Measurements from ENCODE around the gene SLC1A3.
"Not testable (repeated sequence)": the region's sequence is repeated elsewhere in the genome, so short reads cannot be mapped to it uniquely, and the experiment has no call there.

SLC1A3 gene

DNA sequence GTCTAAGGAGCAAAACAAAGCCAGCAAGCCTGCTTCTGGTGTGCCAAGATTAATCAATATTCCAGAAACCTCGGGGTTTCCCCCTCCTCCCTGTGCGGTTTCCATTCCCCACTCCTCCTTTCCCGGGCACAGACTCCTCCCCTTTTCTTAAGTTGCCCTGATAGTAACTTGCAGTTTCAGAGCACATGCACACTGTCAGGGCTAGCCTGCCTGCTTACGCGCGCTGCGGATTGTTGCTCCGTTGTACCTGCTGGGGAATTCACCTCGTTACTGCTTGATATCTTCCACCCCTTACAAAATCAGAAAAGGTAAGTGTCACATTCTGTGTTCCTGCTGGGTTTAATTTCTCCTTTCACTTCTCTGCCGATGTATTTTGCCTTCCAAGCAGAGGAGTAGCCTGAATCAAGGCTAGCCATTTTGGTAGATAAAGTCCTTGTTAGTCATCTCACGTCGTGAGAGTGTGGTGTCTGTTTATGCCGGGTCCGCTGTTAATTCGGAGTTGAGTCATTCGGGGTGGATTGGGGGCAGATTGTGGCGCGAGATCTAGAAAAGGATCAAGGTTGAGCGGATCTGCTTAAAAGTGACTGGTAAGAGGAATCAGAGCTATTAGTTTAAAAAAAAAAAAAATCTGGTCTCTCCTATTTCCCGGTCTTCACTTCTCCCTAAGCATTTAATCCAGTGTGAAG lies at the start of gene SLC1A3:
Gene SLC1A3 (plus strand): TSS at position 179 of the 686 bp plus-strand sequence. CDS start 1,818 bp downstream, outside the sequence.
- no peak for DNase-seq

DNA sequence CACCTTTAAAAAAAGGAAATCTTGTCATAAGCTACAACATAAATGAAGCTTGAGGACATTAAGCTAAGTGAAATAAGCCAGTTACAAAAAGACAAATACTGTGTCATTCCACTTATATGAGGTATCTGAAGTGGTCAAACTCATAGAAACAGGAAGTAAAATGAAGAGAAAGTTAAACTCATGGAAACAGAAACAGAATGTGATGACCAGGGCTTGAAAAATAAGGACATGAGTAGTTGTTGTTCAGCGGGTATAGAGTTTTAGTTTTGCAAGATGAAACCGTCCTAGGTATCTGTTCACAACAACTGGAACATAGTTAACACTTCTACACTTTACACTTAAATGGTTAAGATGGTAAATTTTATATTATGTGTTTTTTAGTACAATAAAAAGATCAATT lies 47.8 kb upstream of the SLC1A3 start:
- DNase-seq = no peak

DNA sequence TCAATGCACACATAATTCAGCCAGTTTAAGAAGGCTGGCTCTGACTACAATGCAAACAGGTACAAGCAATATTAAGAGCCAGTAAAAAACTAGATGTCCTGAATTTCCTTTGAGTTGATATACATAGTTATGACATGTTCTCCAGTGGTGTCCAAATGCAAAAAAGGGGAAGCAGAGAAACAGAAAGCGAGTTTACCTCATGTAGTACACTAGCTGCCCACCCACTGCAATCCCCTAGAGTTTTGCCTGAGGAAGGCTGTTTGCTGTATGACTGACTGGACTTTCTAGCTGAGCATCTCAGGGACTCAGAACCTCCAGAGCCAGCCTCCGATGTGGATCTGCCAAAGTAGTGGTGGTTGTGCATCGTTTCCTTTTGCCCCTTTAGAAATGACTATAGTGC lies 44.8 kb upstream of the SLC1A3 start:
- DNase-seq = no peak

DNA sequence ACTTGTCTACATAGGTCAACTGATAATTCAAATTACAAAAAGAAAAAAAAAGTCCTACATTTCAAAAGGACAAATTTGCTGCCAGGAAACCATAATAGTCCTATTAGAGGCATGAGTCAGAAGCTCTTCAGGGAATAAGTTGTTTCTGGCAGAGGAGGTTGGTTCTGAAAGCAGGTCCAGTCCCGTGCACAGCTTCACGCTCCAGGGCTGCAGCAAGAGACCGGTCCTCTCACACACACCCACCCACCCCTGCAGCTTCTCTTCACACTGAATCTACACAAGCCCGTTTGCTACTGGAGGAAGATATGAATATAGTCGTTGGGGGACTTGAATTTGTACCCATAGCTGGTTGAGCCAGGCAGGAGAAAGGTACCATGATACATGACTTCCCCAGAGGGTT lies 36.9 kb upstream of the SLC1A3 start:
- no peak for DNase-seq

DNA sequence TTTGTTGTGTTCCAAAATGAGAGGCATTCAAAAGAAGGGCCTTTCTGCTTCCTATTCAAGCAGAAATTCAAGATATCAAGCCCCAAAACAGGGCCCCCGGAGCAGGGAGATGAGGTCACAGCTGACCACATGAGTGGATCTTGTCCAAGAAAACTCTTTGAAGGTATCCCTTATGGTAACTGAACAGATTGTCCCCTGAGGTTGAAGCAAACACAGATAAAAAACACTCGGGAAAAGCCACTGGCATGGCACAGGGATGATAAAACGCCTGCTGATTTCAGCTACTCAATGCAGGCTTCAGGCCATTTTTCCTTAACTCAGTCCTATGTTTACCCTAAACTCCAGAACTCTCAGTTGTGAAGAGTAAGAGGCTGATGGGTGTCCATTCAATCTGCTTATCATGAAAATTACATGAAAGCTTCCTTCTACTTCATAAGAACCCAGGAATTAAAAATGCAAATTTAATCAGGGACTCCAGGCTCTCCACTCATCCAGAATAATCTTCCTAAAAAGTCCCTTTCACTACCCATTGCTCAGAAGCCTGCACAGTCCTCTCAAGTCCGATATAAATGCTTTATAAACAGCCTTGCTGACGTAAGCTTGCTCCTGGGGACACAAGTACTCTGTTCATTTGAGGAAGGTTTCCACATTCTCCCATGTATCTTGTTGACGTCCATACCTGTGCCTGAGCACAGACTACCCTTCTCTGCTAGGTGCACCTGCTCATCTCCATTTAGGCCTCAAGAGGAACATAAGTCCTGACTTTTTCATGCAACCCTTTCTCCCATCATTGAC lies 35.9 kb upstream of the SLC1A3 start:
- DNase-seq = no peak

DNA sequence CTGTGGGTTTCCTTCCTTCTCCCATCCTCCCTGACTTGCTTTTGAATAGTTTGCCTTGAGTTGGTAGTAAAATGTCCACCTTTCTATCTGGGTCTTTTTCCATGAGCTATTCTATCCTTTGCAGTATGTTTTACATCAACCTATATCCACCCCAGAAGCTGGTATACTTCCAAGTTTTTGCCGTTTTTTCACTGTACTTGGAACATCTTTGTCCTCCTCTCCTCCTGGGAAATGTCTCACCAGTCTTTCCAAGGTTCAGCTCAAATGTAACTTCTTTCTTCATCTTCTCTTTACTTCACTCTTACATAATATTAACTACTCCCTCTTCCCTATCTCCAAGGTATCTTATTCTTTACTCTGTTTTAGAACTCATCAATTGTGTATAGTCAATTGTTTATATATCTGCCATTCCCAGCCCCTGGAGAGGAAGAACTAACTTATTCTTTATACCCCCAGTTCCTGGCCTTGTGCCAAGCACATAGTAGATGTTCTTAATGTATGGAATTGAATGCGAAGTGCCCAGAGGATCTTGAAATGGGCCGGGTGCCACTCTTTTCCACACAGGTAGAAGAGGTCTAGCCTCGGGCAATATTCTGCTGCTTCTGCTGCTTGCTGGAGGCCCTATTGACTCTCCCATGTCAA lies 34.9 kb upstream of the SLC1A3 start:
- no peak for DNase-seq

DNA sequence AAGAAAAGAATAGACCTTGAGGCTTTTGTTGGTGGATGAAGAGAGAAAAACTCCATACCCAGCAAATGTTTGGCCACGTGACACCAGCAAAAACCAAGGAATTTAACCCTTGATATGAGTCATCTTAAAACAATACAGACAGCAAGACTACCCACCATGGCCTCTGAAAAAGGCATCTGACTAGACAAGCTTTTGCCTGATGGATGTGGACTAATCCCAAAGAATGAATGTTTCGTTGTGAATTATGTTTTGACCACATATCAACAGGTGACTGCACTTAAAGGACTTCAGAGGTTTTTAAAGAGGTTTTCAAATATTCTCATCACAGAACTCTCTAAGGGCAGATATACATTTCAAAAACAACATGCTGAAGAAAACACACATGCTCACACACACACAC lies 33.0 kb upstream of the SLC1A3 start:
- no peak for DNase-seq

DNA sequence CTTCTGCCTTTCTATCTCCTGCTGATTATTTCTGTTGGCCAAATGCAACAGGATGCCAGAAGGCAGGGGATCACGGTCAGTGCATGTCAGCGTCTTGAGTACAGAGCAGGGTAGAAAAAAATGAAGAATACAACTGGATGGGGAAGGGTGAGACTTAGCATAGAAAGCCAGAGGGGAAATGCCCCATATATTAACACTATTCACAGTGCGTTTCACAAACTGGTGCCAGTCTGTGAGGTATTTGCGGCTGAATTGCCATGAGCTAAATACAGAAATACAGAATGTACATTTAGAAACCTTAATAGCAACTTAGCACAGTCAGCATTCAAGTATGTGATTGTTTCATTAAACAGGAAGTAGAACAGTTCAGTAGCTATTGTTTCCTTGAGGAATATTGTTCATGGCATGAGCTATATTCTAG lies 31.0 kb upstream of the SLC1A3 start:
- no peak for DNase-seq

DNA sequence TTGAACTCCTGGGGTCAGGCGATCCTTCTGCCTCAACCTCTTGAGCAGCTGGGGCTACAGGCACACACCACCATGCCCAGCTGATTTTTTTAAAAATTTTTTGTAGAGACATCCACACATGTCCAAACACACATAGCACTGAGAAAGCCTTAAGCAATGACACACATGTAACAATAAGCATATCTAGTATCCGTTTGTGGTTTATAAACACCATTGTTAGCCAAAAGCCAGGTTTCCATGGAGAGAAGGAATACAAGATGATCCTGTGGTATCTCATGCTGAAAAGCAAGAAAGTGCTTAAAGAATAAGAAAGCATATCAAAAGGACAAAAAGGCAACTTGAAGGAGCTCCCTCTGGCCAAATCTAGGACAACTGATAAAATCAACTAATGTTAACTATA lies 29.7 kb upstream of the SLC1A3 start:
- DNase-seq = no peak

DNA sequence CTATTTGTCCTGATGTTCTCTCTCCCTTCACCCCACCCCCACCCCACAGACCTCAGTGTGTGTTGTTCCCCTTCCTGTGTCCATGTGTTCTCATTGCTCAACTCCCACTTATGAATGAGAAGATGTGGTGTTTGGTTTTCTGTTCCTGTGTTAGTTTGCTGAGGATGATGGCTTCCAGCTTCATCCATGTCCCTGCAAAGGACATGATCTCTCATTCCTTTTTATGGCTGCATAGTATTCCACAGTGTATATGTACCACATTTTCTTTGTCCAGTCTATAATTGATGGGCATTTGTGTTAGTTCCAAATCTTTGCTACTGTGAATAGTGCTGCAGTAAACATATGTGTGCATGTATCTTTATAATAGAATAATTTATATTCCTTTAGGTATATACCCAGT lies 26.5 kb upstream of the SLC1A3 start:
- not testable (repeated sequence) for DNase-seq

DNA sequence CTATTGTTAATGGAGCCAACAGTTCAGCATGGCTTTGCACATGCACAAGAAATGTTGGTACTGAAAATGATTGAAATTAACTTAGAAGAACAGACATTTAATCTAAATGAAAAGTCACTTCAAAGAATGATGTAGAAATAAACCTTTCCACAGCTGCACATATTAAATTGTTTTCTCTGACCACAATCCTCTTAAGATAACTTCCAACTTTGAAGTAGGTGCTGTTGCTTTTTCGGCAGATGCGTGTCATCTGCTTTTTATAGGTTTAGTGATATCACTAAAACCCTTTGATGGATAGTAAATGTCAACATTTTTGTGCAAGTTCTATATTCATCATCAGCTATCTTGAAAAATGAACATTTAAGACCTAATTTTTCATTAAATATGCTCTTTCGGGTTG lies 25.3 kb upstream of the SLC1A3 start:
- DNase-seq = no peak

DNA sequence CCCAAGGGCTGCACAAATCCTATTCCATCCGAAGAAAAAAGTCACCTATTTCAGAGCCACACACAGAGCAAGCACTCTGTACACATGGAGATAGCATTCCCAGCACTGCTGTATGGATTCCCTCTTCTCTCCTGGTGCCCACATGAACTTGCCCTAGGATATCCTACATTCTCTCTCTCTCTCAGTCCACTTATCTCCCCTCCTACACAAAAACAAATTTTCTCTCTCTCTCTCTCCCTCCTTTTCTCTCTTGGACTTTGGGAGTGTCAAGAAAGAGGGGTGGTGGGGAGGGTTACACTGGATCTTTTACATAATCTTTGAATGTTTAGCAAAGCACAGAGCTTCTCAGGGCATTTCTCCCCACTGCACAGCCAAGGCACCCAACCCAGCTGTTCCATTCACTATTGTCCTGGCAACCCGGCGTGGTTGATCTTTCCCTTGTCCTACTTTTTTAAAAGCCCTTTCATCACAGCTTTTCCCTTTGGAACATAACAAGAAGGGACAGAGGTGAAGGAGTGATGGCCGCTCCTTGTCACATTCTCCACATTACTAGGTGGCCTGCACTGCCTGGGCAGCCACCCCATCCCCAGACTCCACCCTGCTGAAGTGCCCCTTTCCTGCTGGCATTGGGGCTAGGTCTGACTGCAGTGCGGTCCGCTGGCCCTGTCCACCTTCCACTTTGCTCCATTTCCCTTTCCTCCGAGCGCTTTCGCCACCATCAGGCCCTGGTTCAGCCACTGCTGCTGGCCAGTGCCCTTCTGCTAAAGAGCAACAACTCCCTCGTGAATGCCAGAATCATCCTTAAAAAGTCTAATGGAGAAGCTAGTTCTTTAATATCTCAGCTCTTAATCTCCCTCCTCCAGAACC lies 22.2 kb upstream of the SLC1A3 start:
- DNase-seq = no peak

DNA sequence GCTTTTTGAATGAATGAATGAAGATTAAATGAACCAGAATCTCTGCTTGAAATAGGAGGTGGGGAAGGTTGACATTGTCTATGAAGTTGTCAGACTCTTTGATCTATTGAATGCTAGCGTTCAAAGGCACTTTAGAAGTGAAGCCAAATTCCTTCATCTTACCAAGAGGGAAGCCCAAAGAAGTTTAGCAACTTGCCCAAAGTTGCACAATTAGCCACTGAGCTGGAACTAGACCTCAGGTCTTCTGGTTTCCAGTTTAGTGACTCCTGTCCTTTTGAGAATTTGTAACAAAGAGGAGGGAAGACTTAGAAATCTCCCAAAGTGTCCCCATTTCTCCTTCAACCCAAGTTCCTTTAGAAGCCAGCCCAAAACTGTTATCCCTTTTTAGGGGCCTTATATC lies 20.7 kb upstream of the SLC1A3 start:
- DNase-seq = no peak

DNA sequence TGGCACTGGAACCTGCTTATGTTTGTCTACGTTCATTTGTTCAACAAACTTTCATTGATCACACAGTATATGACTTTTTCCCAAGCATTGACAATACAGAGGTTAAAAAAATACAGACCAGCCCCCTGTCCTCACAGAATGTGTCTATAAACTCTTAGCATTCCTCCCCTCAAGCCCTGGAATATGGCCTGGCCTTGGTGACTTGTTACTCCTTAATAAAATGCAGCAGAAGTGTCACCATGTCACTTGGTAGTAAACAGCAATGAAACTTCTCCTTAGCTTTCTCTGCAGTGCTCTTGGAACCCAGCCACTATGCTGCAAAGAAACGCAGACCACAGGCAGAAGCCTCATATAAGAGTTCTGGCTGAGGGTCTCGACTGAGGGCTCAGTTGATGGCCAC lies 19.1 kb upstream of the SLC1A3 start:
- no peak for DNase-seq

DNA sequence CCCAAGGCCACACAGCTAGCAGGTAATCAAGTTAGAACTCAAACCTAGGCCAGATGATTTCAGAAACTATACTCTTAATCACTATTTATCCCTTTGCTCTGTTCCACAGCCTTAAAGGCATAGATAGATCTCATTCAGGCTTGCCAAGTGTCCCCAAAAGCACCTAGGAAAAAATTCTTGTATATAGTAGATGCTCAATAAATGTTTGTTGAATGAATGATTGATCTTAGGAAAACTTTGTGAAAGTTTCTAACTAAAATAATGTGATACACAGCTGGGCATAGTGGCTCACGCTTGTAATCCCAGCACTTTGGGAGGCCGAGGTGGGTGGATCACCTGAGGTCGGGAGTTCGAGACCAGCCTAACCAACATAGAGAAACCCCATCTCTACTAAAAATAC lies 16.7 kb upstream of the SLC1A3 start:
- not testable (repeated sequence) for DNase-seq

DNA sequence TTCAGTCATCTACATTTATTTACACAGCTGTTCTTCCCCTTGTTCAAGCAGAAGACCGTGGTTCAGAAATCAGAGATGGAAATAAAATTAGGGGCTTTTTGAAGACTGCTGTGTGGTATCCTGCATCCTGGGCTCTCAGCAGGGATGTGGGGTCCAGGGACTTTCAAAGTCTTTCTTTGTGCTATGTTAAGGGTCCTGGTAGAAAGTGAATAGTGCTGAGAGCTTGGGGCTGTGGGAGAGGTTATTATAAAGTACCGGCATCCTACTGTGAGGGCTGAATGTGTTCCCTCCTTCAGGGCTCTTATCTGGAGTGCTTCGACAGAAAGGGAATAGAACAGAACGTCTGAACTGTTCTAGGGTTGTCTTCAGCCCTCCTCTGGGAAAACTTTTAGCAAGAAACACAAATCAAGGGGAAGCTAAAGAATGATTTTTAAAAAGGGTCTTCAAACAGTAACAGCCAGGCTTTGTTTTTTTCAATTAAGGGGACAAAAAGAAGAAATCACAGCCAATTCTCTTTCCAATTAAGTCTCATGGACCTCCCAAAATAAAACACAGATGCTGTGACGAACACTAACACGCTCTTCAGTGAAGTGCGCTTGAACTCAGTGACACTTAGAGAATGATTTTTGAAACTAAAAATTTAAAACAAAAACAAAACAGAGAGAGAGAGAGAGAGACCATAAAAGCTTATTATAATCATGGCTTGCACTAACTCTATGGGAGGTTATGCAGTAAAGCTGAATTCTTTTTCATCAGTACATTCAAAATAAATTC lies 15.7 kb upstream of the SLC1A3 start:
- no peak for DNase-seq

DNA sequence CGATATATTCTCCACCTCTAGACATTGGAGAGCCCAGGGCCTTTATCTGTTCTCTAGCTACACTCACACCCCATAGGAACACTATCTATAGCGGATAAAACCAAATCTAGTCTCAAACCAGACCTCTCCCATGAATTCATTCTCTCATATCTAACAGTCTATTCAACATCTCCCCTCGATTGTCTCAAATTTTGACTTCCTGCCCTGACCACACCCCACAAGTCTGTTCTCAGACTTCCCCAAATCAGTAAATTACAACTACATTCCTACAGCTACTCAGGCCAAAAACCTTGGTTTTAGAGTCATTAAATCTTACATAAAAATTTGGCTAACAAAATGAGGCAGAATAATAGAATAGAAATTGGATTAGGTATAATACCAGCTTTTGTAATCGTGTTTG lies 12.5 kb upstream of the SLC1A3 start:
- no peak for DNase-seq

DNA sequence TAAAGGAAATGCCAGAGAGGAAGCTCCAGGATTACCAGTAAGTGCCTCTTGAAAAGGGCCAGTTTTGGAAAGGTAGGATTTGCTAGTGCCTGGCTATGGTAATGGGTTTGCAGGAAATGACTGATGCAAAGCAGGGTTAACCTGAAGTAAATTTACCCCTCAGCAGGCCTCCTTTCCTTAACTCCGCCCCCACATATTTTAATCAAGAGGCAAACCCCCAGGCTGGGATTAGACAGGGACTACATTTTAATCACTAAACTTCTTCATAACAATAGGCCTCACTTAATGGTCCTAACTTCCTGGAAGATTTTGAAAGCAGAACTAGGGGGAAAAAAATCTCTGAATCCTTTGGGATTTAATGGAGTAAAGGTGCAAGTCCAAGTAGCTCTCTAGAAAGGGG lies 10.2 kb upstream of the SLC1A3 start:
- DNase-seq = no peak

DNA sequence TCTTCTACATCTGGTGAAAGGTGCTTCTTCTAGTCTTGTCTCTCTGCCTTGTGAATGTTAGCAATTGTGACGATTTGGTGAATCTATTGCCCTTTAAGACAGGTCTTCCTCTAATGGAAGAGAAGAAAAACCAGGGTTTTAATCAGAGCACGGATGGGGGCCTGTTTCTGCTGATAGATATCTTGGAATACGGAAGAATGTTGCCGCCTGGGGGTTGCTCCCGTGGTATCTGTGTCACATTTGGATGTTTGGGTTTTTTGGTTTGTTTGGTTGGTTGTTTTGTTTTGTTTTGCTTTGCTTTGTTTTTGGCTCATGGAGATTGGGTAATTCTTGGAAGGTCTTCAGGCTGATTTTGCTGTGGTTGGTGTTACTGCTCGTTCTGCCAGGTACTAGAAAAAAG lies 9.7 kb upstream of the SLC1A3 start:
- no peak for DNase-seq

DNA sequence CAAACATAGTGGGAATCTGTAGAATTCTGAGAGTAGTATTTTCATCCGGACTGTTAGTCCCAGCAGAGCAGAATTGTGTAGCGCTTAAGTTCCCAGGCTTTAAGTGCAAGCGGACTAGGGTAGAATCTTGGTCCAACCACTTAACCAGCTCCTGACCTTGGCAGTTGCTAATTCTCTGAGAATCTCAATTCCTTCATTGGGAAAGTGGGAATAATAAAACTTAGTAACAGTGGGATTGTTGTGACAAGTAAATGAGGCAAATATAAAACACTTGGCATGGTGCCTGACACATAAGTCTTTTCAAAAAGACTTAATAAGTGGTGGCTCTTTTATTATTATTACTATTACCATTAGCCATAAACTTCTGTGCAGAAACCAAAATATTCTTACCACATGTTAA lies 8.4 kb upstream of the SLC1A3 start:
- no peak for DNase-seq

DNA sequence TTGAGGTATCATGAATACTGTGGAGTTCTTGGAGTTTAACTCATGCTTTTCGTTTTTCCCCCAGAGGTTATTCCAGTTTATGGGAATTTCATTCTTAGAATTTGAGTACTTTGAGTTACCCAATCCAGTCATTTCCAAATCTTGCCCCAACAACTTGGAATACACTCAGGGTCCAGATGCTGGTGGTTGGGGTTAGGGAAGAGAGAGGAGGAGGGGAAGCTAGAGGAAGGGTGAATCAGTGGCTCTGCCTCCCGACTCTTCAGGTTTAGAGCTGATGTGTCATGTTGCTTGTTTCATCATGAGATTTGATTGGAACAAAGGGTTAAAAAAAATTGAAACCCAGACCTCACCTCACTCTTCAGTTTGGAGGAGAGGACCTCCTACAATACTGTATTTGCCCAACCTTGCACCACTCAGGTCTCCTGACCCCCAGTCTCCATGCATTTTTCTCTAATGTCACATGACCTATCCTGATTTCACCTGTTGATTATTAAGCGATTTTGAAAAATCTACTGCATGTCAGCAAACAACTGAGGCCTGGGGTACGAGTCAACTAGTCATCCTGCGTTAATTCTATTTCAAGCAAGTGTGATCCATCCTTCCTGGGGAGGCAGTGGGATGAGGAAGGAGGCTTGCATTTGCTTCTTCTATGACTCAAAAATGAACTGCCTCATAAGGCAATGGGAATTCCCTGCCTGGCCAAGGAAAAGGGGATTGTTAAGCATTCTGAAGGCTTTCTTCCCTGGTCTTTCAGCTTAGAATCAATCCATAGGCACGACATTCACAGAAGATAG lies 6.2 kb upstream of the SLC1A3 start:
- no peak for DNase-seq
